CD4-positive, alpha-beta T cell (primary cell): ENCODE results near the gene USP40. TPM values are rescaled to one million over a fixed set of nuclear protein-coding genes. Genes with fewer than 3 reads are reported as not detected.

Source experiments
- ATAC-seq: fragments of 200-7000 bp; cut with Tn5 transposase; one replicate; pipeline ENCODE4 v1.10.0; 2022; ENCODE audit warnings: mild to moderate bottlenecking; ENCODE audit not compliant: poor library complexity
- CTCF ChIA-PET: fragments of 350-600 bp; sonication (Branson Sonifier 250); formaldehyde crosslinking; loops from one replicate; lab custom pipeline; 2021; ENCODE audit warnings: antibody characterized with exemption, inconsistent platforms; lab: Charles Lee
- POLR2A ChIA-PET: fragments of 350-600 bp; sonication (Branson Sonifier 250); formaldehyde crosslinking; loops from one replicate; lab custom pipeline; 2021; ENCODE audit warnings: antibody characterized with exemption, inconsistent platforms; lab: Charles Lee
- DNase-seq, 14 experiments: peaks; one replicate each; pipeline ENCODE4 v3.0.0-alpha.2; 2013 to 2020; ENCODE audit warnings: mixed read lengths in 2 of 14
- H3K27ac ChIP-seq, 2 donors: one replicate each; pipeline versions ENCODE4 v1.5.1 to v1.7.0; 2013; ENCODE audit warnings: low read length in 2 of 2, low read depth in 1 of 2, mild to moderate bottlenecking in 1 of 2
- H3K27me3 ChIP-seq, 2 experiments: 1 replicate in 1 of 2; 2 replicates in 1 of 2; pipeline versions ENCODE4 v1.6.1 to v1.7.0; 2013; ENCODE audit warnings: low read length in 2 of 2, control low read depth in 1 of 2, mild to moderate bottlenecking in 1 of 2, moderate library complexity in 1 of 2; ENCODE audit not compliant: insufficient read depth in 2 of 2, control insufficient read depth in 1 of 2
- H3K36me3 ChIP-seq: one replicate; pipeline ENCODE4 v1.6.1; 2013; ENCODE audit warnings: low read length, control low read depth; ENCODE audit not compliant: insufficient read depth
- H3K4me1 ChIP-seq: one replicate; pipeline ENCODE4 v1.6.1; 2013; ENCODE audit warnings: low read length, control low read depth; ENCODE audit not compliant: insufficient read depth
- H3K4me3 ChIP-seq: one replicate; pipeline ENCODE4 v1.5.1; 2013; ENCODE audit warnings: mild to moderate bottlenecking, low read length, moderate library complexity
- H3K9me3 ChIP-seq, 2 experiments: 1 replicate in 1 of 2; 2 replicates in 1 of 2; pipeline versions ENCODE4 v1.6.1 to v1.7.0; 2013; ENCODE audit warnings: low read length in 2 of 2, mild to moderate bottlenecking in 2 of 2, control low read depth in 1 of 2, moderate library complexity in 1 of 2; ENCODE audit not compliant: control insufficient read depth in 1 of 2, insufficient read depth in 1 of 2
- H3K27ac Mint-ChIP-seq: one replicate; pipeline ENCODE4 v1.8.0; 2020; ENCODE audit warnings: mixed read lengths
- H3K27me3 Mint-ChIP-seq: one replicate; pipeline ENCODE4 v1.8.0; 2021; ENCODE audit warnings: mixed read lengths
- H3K36me3 Mint-ChIP-seq: one replicate; pipeline ENCODE4 v1.8.0; 2021; ENCODE audit warnings: low read depth, mixed read lengths
- H3K4me1 Mint-ChIP-seq: one replicate; pipeline ENCODE4 v1.8.0; 2021; ENCODE audit warnings: low read depth, mixed read lengths
- H3K4me3 Mint-ChIP-seq: one replicate; pipeline ENCODE4 v1.8.0; 2020; ENCODE audit warnings: mild to moderate bottlenecking, mixed read lengths
- H3K9me3 Mint-ChIP-seq: one replicate; pipeline ENCODE4 v1.8.0; 2020; ENCODE audit warnings: mixed read lengths
- intact Hi-C, 2 experiments: fragments of 100-400 bp; cut with DNase I in 1 of 2; cut with micrococcal nuclease in 1 of 2; formaldehyde crosslinking; loops; one replicate each; pipeline versions ENCODE4 v1.15.1 to v1.9.0; 2023 to 2025; cut with DNase I, micrococcal nuclease
- total RNA-seq, 174 experiments: library from RNA in 2 of 174; stranded (reverse) in 2 of 174; gene quantifications; one replicate each; pipeline ENCODE4 v1.2.3 and lab custom pipeline; 2021 to 2026
- TF ChIP-seq, protein P1 (sequence below): fragments of 200-600 bp; IDR thresholded peaks from one replicate; pipeline ENCODE4 v1.8.0; 2022; ENCODE audit warnings: antibody characterized with exemption, mild to moderate bottlenecking

Gene USP40
- total RNA-seq, 2 experiments from 2014 or later: 7.2 to 8.7 TPM

DNA sequence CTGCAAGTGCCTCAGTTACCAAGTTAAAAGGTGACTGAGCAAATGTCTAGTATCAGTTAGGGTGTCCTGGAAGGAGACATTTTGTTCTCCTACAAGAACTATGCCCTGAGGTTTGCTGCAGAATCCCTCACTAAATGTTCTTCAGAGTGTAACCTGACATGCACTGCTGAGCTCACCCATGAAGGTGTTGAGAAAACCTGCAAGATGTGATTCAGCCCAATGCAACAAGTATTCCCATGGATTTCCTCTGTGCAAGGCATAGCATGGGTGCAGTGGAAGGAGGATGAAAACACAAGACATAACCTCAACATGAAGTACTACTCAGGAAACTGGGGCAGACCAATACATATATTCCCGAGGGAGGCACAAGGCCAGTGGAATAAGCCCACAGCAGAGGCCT is 35.5 kb upstream of the USP40 start:
- peaks cover 4% of the 10 kb centered on the region for H3K9me3 Mint-ChIP-seq
- Histone ChIP-seq H3K36me3 (no peaks in the 10 kb centered on the region), H3K27me3 (peaks cover 0 to 5% of the 10 kb centered on the region in 2 experiments), H3K27ac (no peak overlapping the region), H3K4me3 (no peak overlapping the region), H3K9me3 (no peaks in the 10 kb centered on the region), H3K4me1 (no peaks in the 10 kb centered on the region)
- no peak overlapping the region for H3K27ac Mint-ChIP-seq
- intact Hi-C loops: no loop called here
- H3K36me3 Mint-ChIP-seq: no peaks in the 10 kb centered on the region
- ChIA-PET CTCF (no interaction called here), POLR2A (no interaction called here)
- no peak for ATAC-seq
- no peak for DNase-seq
- TF ChIP-seq, protein P1, sequence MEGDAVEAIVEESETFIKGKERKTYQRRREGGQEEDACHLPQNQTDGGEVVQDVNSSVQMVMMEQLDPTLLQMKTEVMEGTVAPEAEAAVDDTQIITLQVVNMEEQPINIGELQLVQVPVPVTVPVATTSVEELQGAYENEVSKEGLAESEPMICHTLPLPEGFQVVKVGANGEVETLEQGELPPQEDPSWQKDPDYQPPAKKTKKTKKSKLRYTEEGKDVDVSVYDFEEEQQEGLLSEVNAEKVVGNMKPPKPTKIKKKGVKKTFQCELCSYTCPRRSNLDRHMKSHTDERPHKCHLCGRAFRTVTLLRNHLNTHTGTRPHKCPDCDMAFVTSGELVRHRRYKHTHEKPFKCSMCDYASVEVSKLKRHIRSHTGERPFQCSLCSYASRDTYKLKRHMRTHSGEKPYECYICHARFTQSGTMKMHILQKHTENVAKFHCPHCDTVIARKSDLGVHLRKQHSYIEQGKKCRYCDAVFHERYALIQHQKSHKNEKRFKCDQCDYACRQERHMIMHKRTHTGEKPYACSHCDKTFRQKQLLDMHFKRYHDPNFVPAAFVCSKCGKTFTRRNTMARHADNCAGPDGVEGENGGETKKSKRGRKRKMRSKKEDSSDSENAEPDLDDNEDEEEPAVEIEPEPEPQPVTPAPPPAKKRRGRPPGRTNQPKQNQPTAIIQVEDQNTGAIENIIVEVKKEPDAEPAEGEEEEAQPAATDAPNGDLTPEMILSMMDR: no peak
- peaks cover 29% of the 10 kb centered on the region for H3K27me3 Mint-ChIP-seq
- no peak overlapping the region for H3K4me3 Mint-ChIP-seq
- H3K4me1 Mint-ChIP-seq: no peaks in the 10 kb centered on the region

DNA sequence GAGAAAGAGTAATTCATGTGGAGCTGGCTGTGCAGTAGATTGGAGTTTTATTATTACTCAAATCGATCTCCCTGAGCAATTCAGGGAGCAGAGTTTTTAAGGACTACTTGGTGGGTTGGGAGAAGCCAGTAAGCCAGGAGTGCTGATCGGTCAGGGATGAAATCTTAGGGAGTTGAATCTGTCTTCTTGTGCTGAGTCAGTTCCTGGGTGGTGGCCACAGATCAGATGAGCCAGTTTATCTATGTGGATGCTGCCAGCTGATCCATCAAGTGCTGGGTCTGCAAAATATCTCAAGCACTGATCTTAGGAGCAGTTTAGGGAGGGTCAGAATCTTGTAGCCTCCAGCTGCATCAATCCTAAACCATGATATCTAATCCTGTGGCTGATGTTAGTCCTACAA is 33.8 kb upstream of the USP40 start:
- peaks cover 4% of the 10 kb centered on the region for H3K9me3 Mint-ChIP-seq
- POLR2A ChIA-PET: no interaction called here

GRCh38 chr2:233598952-233599351 is 32.4 kb upstream of the USP40 start:
- H3K27ac Mint-ChIP-seq: no peak overlapping the region
- ATAC-seq: no peak
- H3K4me3 ChIP-seq: no peak overlapping the region
- H3K9me3 ChIP-seq: no peaks in the 10 kb centered on the region
- H3K36me3 ChIP-seq: no peaks in the 10 kb centered on the region
- peaks cover 23% of the 10 kb centered on the region for H3K27me3 Mint-ChIP-seq
- no peaks in the 10 kb centered on the region for H3K4me1 Mint-ChIP-seq
- no peak for DNase-seq
- no peak overlapping the region for H3K4me3 Mint-ChIP-seq
- POLR2A ChIA-PET: no interaction called here
- peaks cover 4% of the 10 kb centered on the region for H3K9me3 Mint-ChIP-seq
- no peaks in the 10 kb centered on the region for H3K36me3 Mint-ChIP-seq
- peaks cover 0 to 5% of the 10 kb centered on the region in 2 experiments for H3K27me3 ChIP-seq
- no peak overlapping the region for H3K27ac ChIP-seq
- TF ChIP-seq, protein P1: no peak
- CTCF ChIA-PET: no interaction called here
- intact Hi-C loops: no loop called here
- no peaks in the 10 kb centered on the region for H3K4me1 ChIP-seq

More for the DNA sequence above, 33.8 kb upstream of the USP40 start:
- intact Hi-C loops: no loop called here
- CTCF ChIA-PET: no interaction called here
- Histone ChIP-seq H3K36me3 (no peaks in the 10 kb centered on the region), H3K9me3 (no peaks in the 10 kb centered on the region), H3K27me3 (peaks cover 0 to 5% of the 10 kb centered on the region in 2 experiments), H3K4me1 (no peaks in the 10 kb centered on the region), H3K27ac (no peak overlapping the region), H3K4me3 (no peak overlapping the region)
- no peak for ATAC-seq
- DNase-seq: no peak
- no peaks in the 10 kb centered on the region for H3K36me3 Mint-ChIP-seq
- no peak overlapping the region for H3K4me3 Mint-ChIP-seq
- H3K27me3 Mint-ChIP-seq: peaks cover 29% of the 10 kb centered on the region
- H3K4me1 Mint-ChIP-seq: no peaks in the 10 kb centered on the region
- no peak overlapping the region for H3K27ac Mint-ChIP-seq
- TF ChIP-seq, protein P1: no peak
